ENCODE data around the gene RCAN1.
"Not testable (repeated sequence)": the region's sequence is repeated elsewhere in the genome, so short reads cannot be mapped to it uniquely, and the experiment has no call there.

Gene RCAN1

GRCh38 chr21:34504595-34504994 is 110.3 kb downstream of the RCAN1 start:
- TF ChIP-seq ZNF274 (IDR thresholded peaks at IDR 0.05; ENCODE audit: low read depth, low read length): no peak
- no peak overlapping the region for H3K4me3 ChIP-seq (ENCODE audit: low read length)

DNA sequence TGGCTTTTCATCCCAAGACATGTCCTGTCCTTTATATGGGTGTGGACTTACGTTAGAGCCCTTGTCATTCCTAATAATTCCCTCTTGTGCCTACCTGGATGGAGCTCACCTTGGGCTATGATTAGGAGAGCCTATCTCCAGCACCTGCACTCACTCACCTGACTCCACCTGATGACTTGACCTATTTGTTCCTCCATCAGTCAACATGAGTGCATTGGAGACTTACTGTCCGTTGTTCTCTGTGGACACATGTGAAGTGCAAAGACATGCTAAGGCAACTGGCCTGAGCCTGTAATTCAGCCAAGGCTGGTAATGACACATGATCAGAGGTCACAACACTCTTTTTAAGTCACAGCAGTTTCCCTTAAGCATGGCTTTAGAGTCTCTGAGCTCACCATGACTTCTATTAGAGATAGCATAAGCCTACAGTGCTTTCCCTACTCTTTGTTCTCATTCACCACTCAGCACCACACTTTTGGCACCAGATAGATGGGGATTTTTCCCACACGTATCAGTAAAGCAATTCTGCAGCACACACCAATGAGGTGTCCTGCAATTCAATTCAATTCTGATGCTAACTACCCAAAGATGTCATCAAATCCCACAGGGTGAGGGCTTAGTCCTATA is 112.3 kb downstream of the RCAN1 start:
- no peak overlapping the region for H3K4me3 ChIP-seq (ENCODE audit: low read length)
- TF ChIP-seq ZNF274 (IDR thresholded peaks at IDR 0.05; ENCODE audit: low read depth, low read length): no peak

GRCh38 chr21:34501716-34502115 is 113.2 kb downstream of the RCAN1 start:
- TF ChIP-seq ZNF274 (IDR thresholded peaks at IDR 0.05; ENCODE audit: low read depth, low read length): no peak
- H3K4me3 ChIP-seq (ENCODE audit: low read length): no peak overlapping the region

GRCh38 chr21:34500191-34500590 is 114.7 kb downstream of the RCAN1 start:
- no peak overlapping the region for H3K4me3 ChIP-seq (ENCODE audit: low read length)
- TF ChIP-seq ZNF274 (IDR thresholded peaks at IDR 0.05; ENCODE audit: low read depth, low read length): no peak

DNA sequence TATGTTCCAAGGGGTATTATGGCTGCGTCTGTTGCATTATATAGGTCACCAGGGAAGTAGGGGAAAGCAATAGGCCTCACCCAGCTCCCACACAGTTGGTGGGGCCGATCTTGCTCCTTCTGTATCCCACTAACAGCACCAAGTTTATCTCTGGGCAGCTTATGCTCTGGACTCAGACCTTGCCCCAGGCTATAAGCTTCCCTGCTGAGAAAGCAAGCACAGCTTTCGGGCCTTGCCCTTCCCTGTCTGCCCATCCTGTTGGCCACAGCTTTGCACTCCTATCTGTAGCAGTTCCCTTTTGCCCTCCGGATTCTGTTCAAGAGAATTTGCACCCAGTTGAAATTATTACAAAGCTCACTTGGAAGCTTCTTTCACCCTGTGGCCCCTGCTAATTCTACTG is 115.8 kb downstream of the RCAN1 start:
- H3K4me3 ChIP-seq (ENCODE audit: low read length): no peak overlapping the region
- TF ChIP-seq ZNF274 (IDR thresholded peaks at IDR 0.05; ENCODE audit: low read depth, low read length): no peak

- no peak for TF ChIP-seq ZNF274 (IDR thresholded peaks at IDR 0.05; ENCODE audit: low read depth, low read length)
- no peak overlapping the region for H3K4me3 ChIP-seq (ENCODE audit: low read length)
These were observed 116.3 kb downstream of the RCAN1 start for GRCh38 chr21:34498623-34499022.

- H3K4me3 ChIP-seq (ENCODE audit: low read length): not testable (repeated sequence)
These were observed 131.1 kb downstream of the RCAN1 start for GRCh38 chr21:34483854-34484253.

DNA sequence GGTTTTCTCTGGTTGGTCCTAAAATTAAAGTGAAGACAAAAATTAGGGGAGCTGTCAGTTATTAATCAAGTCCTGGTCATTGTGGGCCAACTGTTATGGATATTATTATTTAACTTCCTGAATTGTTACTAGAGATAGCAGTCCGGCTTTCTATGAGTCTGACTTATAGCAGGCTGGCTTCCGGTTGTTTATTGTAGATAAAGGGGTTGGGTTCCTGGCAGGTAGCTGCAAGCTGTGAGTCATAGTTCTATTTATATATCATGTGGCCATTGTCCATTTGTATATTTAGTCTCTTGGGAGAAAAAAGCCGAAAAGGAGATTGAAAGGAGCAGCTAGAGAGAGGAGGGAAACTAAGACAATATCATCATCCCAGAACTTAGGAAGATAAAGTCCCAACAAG is 131.5 kb downstream of the RCAN1 start:
- not testable (repeated sequence) for H3K4me3 ChIP-seq (ENCODE audit: low read length)

DNA sequence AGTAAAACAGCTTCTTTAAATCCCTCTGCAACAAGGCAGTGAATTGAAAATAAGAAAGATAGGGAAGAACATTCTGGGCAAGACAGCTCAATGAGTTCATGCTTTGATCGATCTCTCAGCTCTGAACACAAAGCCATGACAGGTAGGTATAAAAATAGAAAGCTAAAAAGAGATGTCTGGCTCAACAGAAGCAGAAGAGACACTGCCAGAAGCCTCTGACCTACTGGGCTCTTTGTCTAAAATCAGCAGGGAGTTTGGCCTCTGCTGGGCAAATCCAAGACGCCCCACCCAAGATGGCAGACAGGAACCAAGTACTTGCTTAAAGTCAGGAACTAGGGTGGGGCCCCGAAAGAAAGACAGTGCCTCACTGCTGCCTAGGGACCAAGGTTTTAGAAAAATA is 147.6 kb downstream of the RCAN1 start:
- not testable (repeated sequence) for H3K4me3 ChIP-seq (ENCODE audit: low read length)

Measured in GM08714 (cell line).